Measurements from ENCODE around the gene CDYL2.

GRCh38 chr16:80752541-80752940 lies 51.9 kb downstream of the CDYL2 start:
- TF ChIP-seq, protein P1, sequence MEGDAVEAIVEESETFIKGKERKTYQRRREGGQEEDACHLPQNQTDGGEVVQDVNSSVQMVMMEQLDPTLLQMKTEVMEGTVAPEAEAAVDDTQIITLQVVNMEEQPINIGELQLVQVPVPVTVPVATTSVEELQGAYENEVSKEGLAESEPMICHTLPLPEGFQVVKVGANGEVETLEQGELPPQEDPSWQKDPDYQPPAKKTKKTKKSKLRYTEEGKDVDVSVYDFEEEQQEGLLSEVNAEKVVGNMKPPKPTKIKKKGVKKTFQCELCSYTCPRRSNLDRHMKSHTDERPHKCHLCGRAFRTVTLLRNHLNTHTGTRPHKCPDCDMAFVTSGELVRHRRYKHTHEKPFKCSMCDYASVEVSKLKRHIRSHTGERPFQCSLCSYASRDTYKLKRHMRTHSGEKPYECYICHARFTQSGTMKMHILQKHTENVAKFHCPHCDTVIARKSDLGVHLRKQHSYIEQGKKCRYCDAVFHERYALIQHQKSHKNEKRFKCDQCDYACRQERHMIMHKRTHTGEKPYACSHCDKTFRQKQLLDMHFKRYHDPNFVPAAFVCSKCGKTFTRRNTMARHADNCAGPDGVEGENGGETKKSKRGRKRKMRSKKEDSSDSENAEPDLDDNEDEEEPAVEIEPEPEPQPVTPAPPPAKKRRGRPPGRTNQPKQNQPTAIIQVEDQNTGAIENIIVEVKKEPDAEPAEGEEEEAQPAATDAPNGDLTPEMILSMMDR (IDR thresholded peaks at IDR 0.05): no peak
- no peak for TF ChIP-seq POLR2A (IDR thresholded peaks at IDR 0.05)

Measured in body of pancreas (tissue), 4 donors.